Mucosa of stomach (tissue), 1 donor: ENCODE results near the gene MPPED2.

Experiments
- H3K27me3 ChIP-seq: one replicate; pipeline ENCODE4 v1.7.0; 2013; ENCODE audit warnings: mild to moderate bottlenecking, low read length; ENCODE audit not compliant: control insufficient read depth, insufficient read depth
- H3K36me3 ChIP-seq: one replicate; pipeline ENCODE4 v1.7.0; 2013; ENCODE audit warnings: low read length; ENCODE audit not compliant: control insufficient read depth, insufficient read depth
- H3K4me1 ChIP-seq: one replicate; pipeline ENCODE4 v1.7.0; 2013; ENCODE audit warnings: mild to moderate bottlenecking, low read length; ENCODE audit not compliant: control insufficient read depth, insufficient read depth
- H3K4me3 ChIP-seq: one replicate; pipeline ENCODE4 v1.7.0; 2013; ENCODE audit warnings: low read length
- H3K9ac ChIP-seq: one replicate; pipeline ENCODE4 v1.7.0; 2013; ENCODE audit warnings: mild to moderate bottlenecking, low read length, moderate library complexity
- H3K9me3 ChIP-seq: one replicate; pipeline ENCODE4 v1.7.0; 2013; ENCODE audit warnings: mild to moderate bottlenecking, low read length, moderate library complexity; ENCODE audit not compliant: control insufficient read depth
- donor health status: Pancreatic carcinoma.

Gene MPPED2

GRCh38 chr11:30387891-30388861 is 198.0 kb downstream of the MPPED2 start:
- no peak overlapping the region for H3K4me3 ChIP-seq
- no peak overlapping the region for H3K9ac ChIP-seq
- H3K4me1 ChIP-seq = no peaks in the 10 kb centered on the region
- H3K36me3 ChIP-seq = no peaks in the 10 kb centered on the region
- no peaks in the 10 kb centered on the region for H3K27me3 ChIP-seq
- no peaks in the 10 kb centered on the region for H3K9me3 ChIP-seq

GRCh38 chr11:30381879-30382278 is 204.3 kb downstream of the MPPED2 start:
- no peaks in the 10 kb centered on the region for H3K9me3 ChIP-seq
- H3K4me1 ChIP-seq = no peaks in the 10 kb centered on the region
- H3K9ac ChIP-seq = no peak overlapping the region
- no peak overlapping the region for H3K4me3 ChIP-seq
- no peaks in the 10 kb centered on the region for H3K36me3 ChIP-seq
- no peaks in the 10 kb centered on the region for H3K27me3 ChIP-seq

- H3K9ac ChIP-seq = no peak overlapping the region
- no peaks in the 10 kb centered on the region for H3K9me3 ChIP-seq
- no peak overlapping the region for H3K4me3 ChIP-seq
- no peaks in the 10 kb centered on the region for H3K27me3 ChIP-seq
- H3K4me1 ChIP-seq = no peaks in the 10 kb centered on the region
- no peaks in the 10 kb centered on the region for H3K36me3 ChIP-seq
Measured at GRCh38 chr11:30380846-30381245, 205.3 kb downstream of the MPPED2 start.

GRCh38 chr11:30377347-30377746 is 208.8 kb downstream of the MPPED2 start:
- H3K9ac ChIP-seq = no peak overlapping the region
- H3K9me3 ChIP-seq = no peaks in the 10 kb centered on the region
- H3K4me1 ChIP-seq = no peaks in the 10 kb centered on the region
- no peaks in the 10 kb centered on the region for H3K27me3 ChIP-seq
- no peak overlapping the region for H3K4me3 ChIP-seq
- H3K36me3 ChIP-seq = no peaks in the 10 kb centered on the region

GRCh38 chr11:30370164-30370563 is 216.0 kb downstream of the MPPED2 start:
- Histone ChIP-seq H3K27me3 (no peaks in the 10 kb centered on the region), H3K36me3 (no peaks in the 10 kb centered on the region), H3K9me3 (no peaks in the 10 kb centered on the region), H3K4me1 (no peaks in the 10 kb centered on the region), H3K4me3 (no peak overlapping the region), H3K9ac (no peak overlapping the region)

GRCh38 chr11:30368394-30368793 is 217.8 kb downstream of the MPPED2 start:
- Histone ChIP-seq H3K9me3 (no peaks in the 10 kb centered on the region), H3K36me3 (no peaks in the 10 kb centered on the region), H3K4me1 (no peaks in the 10 kb centered on the region), H3K27me3 (no peaks in the 10 kb centered on the region), H3K9ac (no peak overlapping the region), H3K4me3 (no peak overlapping the region)

- Histone ChIP-seq H3K9ac (no peak overlapping the region), H3K36me3 (no peaks in the 10 kb centered on the region), H3K4me3 (no peak overlapping the region), H3K27me3 (no peaks in the 10 kb centered on the region), H3K4me1 (no peaks in the 10 kb centered on the region), H3K9me3 (no peaks in the 10 kb centered on the region)
Measured at GRCh38 chr11:30365793-30366517, 220.2 kb downstream of the MPPED2 start.

GRCh38 chr11:30364837-30365482 is 221.2 kb downstream of the MPPED2 start:
- Histone ChIP-seq H3K4me3 (no peak overlapping the region), H3K27me3 (no peaks in the 10 kb centered on the region), H3K4me1 (no peaks in the 10 kb centered on the region), H3K36me3 (no peaks in the 10 kb centered on the region), H3K9me3 (no peaks in the 10 kb centered on the region), H3K9ac (no peak overlapping the region)

GRCh38 chr11:30364139-30364836 is 221.9 kb downstream of the MPPED2 start:
- H3K36me3 ChIP-seq = no peaks in the 10 kb centered on the region
- H3K9ac ChIP-seq = no peak overlapping the region
- H3K4me1 ChIP-seq = no peaks in the 10 kb centered on the region
- H3K27me3 ChIP-seq = no peaks in the 10 kb centered on the region
- no peaks in the 10 kb centered on the region for H3K9me3 ChIP-seq
- H3K4me3 ChIP-seq = no peak overlapping the region

GRCh38 chr11:30360741-30361140 is 225.4 kb downstream of the MPPED2 start:
- H3K9ac ChIP-seq = no peak overlapping the region
- H3K9me3 ChIP-seq = no peaks in the 10 kb centered on the region
- H3K4me1 ChIP-seq = no peaks in the 10 kb centered on the region
- no peaks in the 10 kb centered on the region for H3K36me3 ChIP-seq
- no peaks in the 10 kb centered on the region for H3K27me3 ChIP-seq
- no peak overlapping the region for H3K4me3 ChIP-seq
